HCT116 (cell line): ENCODE data around the gene PPP2R5B. TPM values are rescaled to one million over a fixed set of nuclear protein-coding genes. Genes with fewer than 3 reads are reported as not detected.

Experiments
- ATAC-seq: fragments of 200-7000 bp; cut with Tn5 transposase; 2 replicates; pipeline ENCODE4 v1.9.1; 2020; ENCODE audit warnings: mild to moderate bottlenecking, moderate library complexity
- BruUV-seq: library from RNA; stranded (reverse); fragments of 400-500 nt; replicated peaks from 2 replicates; lab custom pipeline; 2021; lab: Mats Ljungman, UMichigan
- CTCF ChIA-PET: fragments of 300-600 bp; sonication (Branson Sonifier 250); formaldehyde crosslinking; loops from one replicate; lab custom pipeline; 2021; ENCODE audit warnings: antibody characterized with exemption; lab: Charles Lee
- POLR2A ChIA-PET: fragments of 300-600, 350-600 bp; sonication (Branson Sonifier 250); formaldehyde crosslinking; loops from one replicate; lab custom pipeline; 2021; ENCODE audit warnings: antibody characterized with exemption; lab: Charles Lee
- RAD21 ChIA-PET, 2 experiments: fragments of 300-600 bp; sonication (Branson Sonifier 250); formaldehyde crosslinking; loops; one replicate each; lab custom pipeline; 2023; ENCODE audit warnings: low total read pairs in 2 of 2; ENCODE audit not compliant: uncharacterized antibody in 2 of 2, unreplicated experiment in 2 of 2, low non-redundant PET in 1 of 2; lab: Charles Lee
- DNase-seq: peaks from one replicate; pipeline ENCODE4 v3.0.0-alpha.2; 2010; ENCODE audit warnings: low read depth, low spot score
- H2AFZ ChIP-seq: fragments of 200-600 bp; shearing (Covaris generic), sonication (generic); 2 replicates; pipeline ENCODE4 v1.6.1; 2017; ENCODE audit warnings: low read depth, mixed run types, mixed read lengths, antibody characterized with exemption, low read length; ENCODE audit not compliant: poor library complexity, severe bottlenecking
- H3K27ac ChIP-seq: 2 replicates; pipeline ENCODE4 v1.5.1; 2012; ENCODE audit warnings: low read depth, low read length
- H3K27me3 ChIP-seq: fragments of 200-600 bp; sonication (generic); 2 replicates; pipeline ENCODE4 v1.6.1; 2016; ENCODE audit warnings: mixed run types, low read length, mixed read lengths; ENCODE audit not compliant: insufficient read depth
- H3K36me3 ChIP-seq, 2 experiments: fragments of 200-500 bp in 1 of 2; fragments of 200-600 bp in 1 of 2; sonication (Bioruptor generic) in 1 of 2; sonication (generic) in 1 of 2; 2 replicates each; pipeline versions ENCODE4 v1.5.1 to v1.6.1; 2014 to 2016; ENCODE audit warnings: low read length in 2 of 2, inconsistent platforms in 1 of 2, mixed read lengths in 1 of 2, mixed run types in 1 of 2; ENCODE audit not compliant: insufficient read depth in 2 of 2, control insufficient read depth in 1 of 2
- H3K4me1 ChIP-seq, 2 experiments: fragments of 200-600 bp in 1 of 2; sonication (generic) in 1 of 2; 2 replicates each; pipeline versions ENCODE4 v1.5.1 to v1.6.1; 2012 to 2017; ENCODE audit warnings: low read length in 2 of 2, inconsistent platforms in 1 of 2, mild to moderate bottlenecking in 1 of 2, mixed read lengths in 1 of 2, mixed run types in 1 of 2, moderate library complexity in 1 of 2; ENCODE audit not compliant: insufficient read depth in 2 of 2, control insufficient read depth in 1 of 2
- H3K4me2 ChIP-seq: fragments of 200-600 bp; sonication (generic); 2 replicates; pipeline ENCODE4 v1.6.1; 2017; ENCODE audit warnings: mixed run types, low read length, mixed read lengths
- H3K4me3 ChIP-seq, 2 experiments: fragments of 200-600 bp in 1 of 2; sonication (generic) in 1 of 2; replicated peaks in 1 of 2; 2 replicates each; pipeline ENCODE4 v1.5.1; 2011 to 2016; ENCODE audit warnings: low read length in 2 of 2, control low read depth in 1 of 2, low read depth in 1 of 2, mild to moderate bottlenecking in 1 of 2, mixed read lengths in 1 of 2, mixed run types in 1 of 2
- H3K79me2 ChIP-seq: fragments of 200-600 bp; sonication (generic); 2 replicates; pipeline ENCODE4 v1.6.1; 2017; ENCODE audit warnings: mild to moderate bottlenecking, mixed run types, low read length, moderate library complexity, mixed read lengths; ENCODE audit not compliant: insufficient read depth
- H3K9ac ChIP-seq: fragments of 200-600 bp; sonication (generic); 2 replicates; pipeline ENCODE4 v1.6.1; 2016; ENCODE audit warnings: low read length, mixed read lengths
- H3K9me2 ChIP-seq: fragments of 200-600 bp; sonication (generic), shearing (Covaris generic); 2 replicates; pipeline ENCODE4 v1.6.1; 2017; ENCODE audit warnings: mixed run types, mild to moderate bottlenecking, moderate library complexity; ENCODE audit not compliant: insufficient read depth
- H3K9me3 ChIP-seq, 2 experiments: fragments of 200-500 bp in 1 of 2; fragments of 200-600 bp in 1 of 2; sonication (Bioruptor generic) in 1 of 2; sonication (generic) in 1 of 2; 2 replicates each; pipeline ENCODE4 v1.6.1; 2014 to 2017; ENCODE audit warnings: low read length in 2 of 2, mixed read lengths in 2 of 2, inconsistent platforms in 1 of 2, low read depth in 1 of 2, mild to moderate bottlenecking in 1 of 2, mixed run types in 1 of 2, moderate library complexity in 1 of 2; ENCODE audit not compliant: control insufficient read depth in 1 of 2, insufficient read depth in 1 of 2
- H4K20me1 ChIP-seq: fragments of 200-600 bp; sonication (generic), shearing (Covaris generic); 2 replicates; pipeline ENCODE4 v1.6.1; 2017; ENCODE audit warnings: mixed run types, mild to moderate bottlenecking, moderate library complexity; ENCODE audit not compliant: insufficient read depth
- ELF1 ChIP-seq: IDR thresholded peaks from 2 replicates; pipeline ENCODE4 v1.6.1; 2012; ENCODE audit warnings: low read depth, borderline replicate concordance
- JUND ChIP-seq: IDR thresholded peaks from 2 replicates; pipeline ENCODE4 v1.6.1; 2012
- SIN3A ChIP-seq: IDR thresholded peaks from 2 replicates; pipeline ENCODE4 v1.6.1; 2012; ENCODE audit warnings: low read depth
- TCF7L2 ChIP-seq: IDR thresholded peaks from 2 replicates; pipeline ENCODE4 v1.7.0; 2011; ENCODE audit warnings: borderline replicate concordance, inconsistent platforms; ENCODE audit not compliant: insufficient read depth, insufficient read length; ENCODE audit errors: extremely low read depth
- YY1 ChIP-seq: IDR thresholded peaks from 2 replicates; pipeline ENCODE4 v1.6.1; 2011; ENCODE audit warnings: low read length, low read depth, moderate library complexity, mild to moderate bottlenecking; ENCODE audit not compliant: insufficient replicate concordance; ENCODE audit errors: extremely low read depth
- ZFX ChIP-seq: fragments of 450-650 bp; IDR thresholded peaks from 2 replicates; pipeline ENCODE4 v1.6.1; 2017
- intact Hi-C: fragments of 100-400 bp; cut with micrococcal nuclease; formaldehyde crosslinking; loops from 2 replicates; pipeline ENCODE4 v1.10.0; 2022
- total RNA-seq: library from RNA; stranded (reverse); gene quantifications from one replicate; pipeline ENCODE4 v1.2.1, GENCODE V29; 2021; ENCODE audit not compliant: unreplicated experiment
- TF ChIP-seq, protein P1 (sequence below): IDR thresholded peaks from 2 replicates; pipeline ENCODE4 v1.6.1; 2011; ENCODE audit warnings: mild to moderate bottlenecking, low read length, moderate library complexity; ENCODE audit not compliant: insufficient replicate concordance; ENCODE audit errors: extremely low read depth

The PPP2R5B gene
- total RNA-seq, 1 experiment from 2014 or later, result 10.9 TPM

DNA sequence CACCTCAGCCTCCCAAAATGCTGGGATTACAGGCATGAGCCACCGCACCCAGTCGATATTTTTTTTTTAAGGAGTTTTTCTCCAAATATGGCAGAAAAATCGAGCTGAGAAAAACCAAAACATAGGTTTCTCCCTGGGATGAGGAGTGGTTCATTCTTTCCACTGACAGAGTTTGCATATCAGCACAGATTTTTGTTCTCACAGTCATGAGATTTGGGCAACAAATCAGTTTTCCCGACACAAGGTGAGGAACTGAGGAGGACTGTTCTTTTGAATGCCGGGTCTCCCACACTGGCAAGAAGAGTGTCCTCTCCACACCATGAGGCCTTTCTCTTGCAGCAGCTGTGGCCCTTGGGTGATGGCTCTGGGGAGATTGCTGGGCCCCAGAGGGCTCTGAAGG is 42.2 kb upstream of the PPP2R5B start (continued):
- TF ChIP-seq ELF1, result no peak
- TF ChIP-seq SIN3A, result no peak
- TF ChIP-seq, protein P1, sequence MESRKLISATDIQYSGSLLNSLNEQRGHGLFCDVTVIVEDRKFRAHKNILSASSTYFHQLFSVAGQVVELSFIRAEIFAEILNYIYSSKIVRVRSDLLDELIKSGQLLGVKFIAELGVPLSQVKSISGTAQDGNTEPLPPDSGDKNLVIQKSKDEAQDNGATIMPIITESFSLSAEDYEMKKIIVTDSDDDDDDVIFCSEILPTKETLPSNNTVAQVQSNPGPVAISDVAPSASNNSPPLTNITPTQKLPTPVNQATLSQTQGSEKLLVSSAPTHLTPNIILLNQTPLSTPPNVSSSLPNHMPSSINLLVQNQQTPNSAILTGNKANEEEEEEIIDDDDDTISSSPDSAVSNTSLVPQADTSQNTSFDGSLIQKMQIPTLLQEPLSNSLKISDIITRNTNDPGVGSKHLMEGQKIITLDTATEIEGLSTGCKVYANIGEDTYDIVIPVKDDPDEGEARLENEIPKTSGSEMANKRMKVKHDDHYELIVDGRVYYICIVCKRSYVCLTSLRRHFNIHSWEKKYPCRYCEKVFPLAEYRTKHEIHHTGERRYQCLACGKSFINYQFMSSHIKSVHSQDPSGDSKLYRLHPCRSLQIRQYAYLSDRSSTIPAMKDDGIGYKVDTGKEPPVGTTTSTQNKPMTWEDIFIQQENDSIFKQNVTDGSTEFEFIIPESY, result no peak
- TF ChIP-seq ZFX, result no peak
- no peak for TF ChIP-seq TCF7L2

DNA sequence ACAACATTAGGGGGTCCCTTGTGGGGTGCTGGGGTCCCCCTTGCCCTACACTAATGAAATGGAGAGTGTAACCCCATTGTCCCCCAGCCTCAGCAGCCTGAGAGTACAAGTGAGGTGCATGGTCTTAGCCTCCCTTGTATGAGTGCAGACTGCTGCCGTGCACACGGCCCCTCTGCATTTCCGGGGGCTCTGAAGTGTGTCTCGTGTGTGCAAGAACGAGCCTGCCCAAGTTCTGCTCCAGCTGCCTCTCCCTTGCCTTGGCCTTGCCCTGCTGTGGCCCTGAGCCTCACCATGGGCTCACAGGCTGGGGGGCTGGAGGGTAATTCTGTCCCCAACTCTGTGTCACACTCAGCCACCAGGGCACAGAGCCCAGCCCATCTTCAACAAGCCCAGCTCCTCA is 40.9 kb upstream of the PPP2R5B start:
- no peak overlapping the region for H3K9ac ChIP-seq
- ChIA-PET POLR2A (no interaction called here), CTCF (no interaction called here), RAD21 (no interaction called here)
- intact Hi-C loops, result no loop called here
- no peak overlapping the region for H3K4me3 ChIP-seq
- no TSS peak for BruUV-seq
- no peaks in the 10 kb centered on the region for H3K36me3 ChIP-seq
- DNase-seq, result no peak
- TF ChIP-seq YY1 (no peak), JUND (no peak)
- H3K9me3 ChIP-seq, result no peaks in the 10 kb centered on the region
- ATAC-seq, result no peak
- no peak overlapping the region for H3K27ac ChIP-seq
- peaks cover 13 to 28% of the 10 kb centered on the region in 2 experiments; a peak in 3 of 4 replicates for H3K4me1 ChIP-seq
- peaks cover 4% of the 10 kb centered on the region; the same call in 1 of the 2 replicates for H3K79me2 ChIP-seq
- no peaks in the 10 kb centered on the region for H4K20me1 ChIP-seq
- H3K27me3 ChIP-seq, result no peaks in the 10 kb centered on the region
- no peak overlapping the region for H2AFZ ChIP-seq
- no peaks in the 10 kb centered on the region for H3K9me2 ChIP-seq
- H3K4me2 ChIP-seq, result no peak overlapping the region
